Vagina (tissue), 2 donors: ENCODE data around the gene ADK.
"Not testable (repeated sequence)": the region's sequence is repeated elsewhere in the genome, so short reads cannot be mapped to it uniquely, and the experiment has no call there.

ENCODE experiments used
- CTCF ChIP-seq, 3 experiments: fragments of 450-650 bp in 2 of 3; fragments of 200-600 bp in 1 of 3; sonication (generic) in 1 of 3; IDR thresholded peaks; one replicate each; pipeline ENCODE4 v1.5.1; 2017 to 2019; ENCODE audit warnings: antibody characterized with exemption in 3 of 3, mild to moderate bottlenecking in 2 of 3, moderate library complexity in 2 of 3
- POLR2AphosphoS5 ChIP-seq, 2 donors: sonication (generic); formaldehyde crosslinking; IDR thresholded peaks; one replicate each; pipeline ENCODE4 v1.9.0; 2017; ENCODE audit warnings: antibody characterized with exemption in 2 of 2, mild to moderate bottlenecking in 2 of 2, low read depth in 1 of 2; ENCODE audit not compliant: insufficient read depth in 1 of 2

- not testable (repeated sequence) for TF ChIP-seq POLR2AphosphoS5 (IDR thresholded peaks at IDR 0.05; ENCODE audit: insufficient read depth in 1 of 2, low read depth in 1 of 2); CTCF (IDR thresholded peaks at IDR 0.05)
These were observed 71.4 kb downstream of the ADK start for GRCh38 chr10:74222467-74222866.
